HT1080 (cell line): Measurements from ENCODE around the gene ADAMTS18. TPM values are rescaled to one million over a fixed set of nuclear protein-coding genes. Genes with fewer than 3 reads are reported as not detected.
A peak's percentile ranks its signal among the peaks of the same experiment; 100 is the strongest.
"Not testable (repeated sequence)": the region's sequence is repeated elsewhere in the genome, so short reads cannot be mapped to it uniquely, and the experiment has no call there.

Experiments
- DNase-seq: peaks from one replicate; pipeline ENCODE4 v3.0.0-alpha.2; 2015; ENCODE audit warnings: low read depth
- total RNA-seq: library from RNA; depleted of rRNA; stranded (reverse); fragments of >200 nt; shearing (Covaris generic); gene quantifications from 2 replicates; pipeline ENCODE4 v1.2.3, GENCODE V29; 2014

The ADAMTS18 gene
- total RNA-seq, 1 experiment from 2014 or later, result 0.14 TPM

GRCh38 chr16:77290451-77291115 lies 144.3 kb downstream of the ADAMTS18 start:
- DNase-seq, result no peak

GRCh38 chr16:77289331-77289809 lies 145.5 kb downstream of the ADAMTS18 start:
- DNase-seq, result peak; percentile 91

GRCh38 chr16:77288222-77288621 lies 146.6 kb downstream of the ADAMTS18 start:
- peak; percentile 94 for DNase-seq

DNA sequence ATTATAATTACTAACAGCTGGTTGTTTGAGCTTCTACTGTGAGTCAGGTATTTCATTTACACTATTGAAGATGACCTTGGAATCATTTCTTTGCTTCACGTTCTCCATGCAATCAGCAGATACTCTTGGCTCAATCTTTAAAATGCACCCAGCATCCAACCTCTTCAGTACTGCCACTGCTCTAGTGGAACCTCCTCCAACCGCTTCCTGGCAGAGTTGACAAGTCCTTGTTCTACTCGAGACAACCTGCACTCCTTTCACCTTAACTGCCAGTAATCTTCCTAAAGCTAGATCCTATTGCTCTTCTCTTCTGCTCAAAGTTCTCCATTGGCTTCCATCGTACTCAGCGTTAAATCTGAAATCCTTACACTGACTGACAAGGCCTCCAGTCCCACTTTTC lies 149.2 kb downstream of the ADAMTS18 start:
- DNase-seq, result no peak

DNA sequence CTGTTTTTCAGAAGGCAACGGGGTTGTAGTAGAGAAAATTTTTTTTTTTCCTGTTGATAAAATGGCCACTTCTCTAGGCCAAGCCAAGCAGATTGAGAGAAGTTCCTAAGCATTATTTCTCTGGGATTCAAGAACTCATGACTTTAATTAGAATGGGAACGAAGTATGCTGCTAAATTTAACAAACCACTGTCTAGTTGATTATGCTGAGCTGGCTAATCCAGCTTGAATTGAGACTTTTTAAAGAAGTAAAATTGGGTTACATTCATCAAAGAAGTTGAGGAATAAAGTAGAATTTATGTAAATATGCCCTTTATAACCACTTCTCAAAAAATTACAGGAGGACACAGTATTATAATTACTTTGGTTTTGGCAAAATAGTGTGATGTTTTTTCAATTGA lies 152.5 kb downstream of the ADAMTS18 start:
- DNase-seq, result no peak

GRCh38 chr16:77279316-77279715 lies 155.5 kb downstream of the ADAMTS18 start:
- DNase-seq, result not testable (repeated sequence)

GRCh38 chr16:77277571-77277970 lies 157.3 kb downstream of the ADAMTS18 start:
- DNase-seq, result peak; percentile 30

DNA sequence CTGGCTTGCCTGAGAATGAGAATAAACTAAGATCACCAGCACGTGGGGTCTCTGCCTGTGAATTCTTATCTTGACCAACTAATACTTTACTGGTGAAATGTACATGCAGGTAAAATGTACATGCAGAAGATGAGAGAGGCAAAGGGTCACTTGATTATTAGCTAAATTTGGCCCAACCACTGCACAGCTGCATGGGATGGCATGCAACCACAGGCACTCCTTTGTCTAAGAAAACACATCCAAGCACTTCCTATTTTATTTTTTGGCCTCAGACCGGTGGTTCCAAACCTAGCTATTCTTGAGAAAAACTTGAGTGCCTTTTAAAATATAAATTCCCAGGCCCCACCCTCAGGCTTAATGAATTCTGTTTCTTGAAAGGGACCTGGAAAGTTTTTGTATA lies 157.7 kb downstream of the ADAMTS18 start:
- no peak for DNase-seq

DNA sequence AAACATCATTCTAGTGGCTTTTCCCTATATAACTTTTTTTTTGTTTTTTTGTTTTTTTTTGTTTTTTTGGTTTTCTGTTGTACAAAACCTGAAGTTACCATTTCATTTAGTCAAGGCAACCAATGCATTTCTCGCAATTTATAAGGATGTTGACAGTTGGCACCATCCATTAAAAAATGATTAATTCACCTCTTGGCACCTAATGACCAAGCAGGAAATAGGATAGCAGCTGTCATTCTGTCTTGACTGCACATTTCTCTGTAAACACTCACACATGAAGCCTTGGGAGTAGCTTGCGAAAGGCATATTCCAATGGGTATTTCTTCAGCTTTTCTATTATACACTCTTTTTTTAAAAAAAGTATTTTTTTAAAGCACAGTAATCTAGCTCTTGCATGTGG lies 158.2 kb downstream of the ADAMTS18 start:
- no peak for DNase-seq

- DNase-seq, result not testable (repeated sequence)
Measured at GRCh38 chr16:77275303-77275702, 159.5 kb downstream of the ADAMTS18 start.

GRCh38 chr16:77273815-77274214 lies 161.0 kb downstream of the ADAMTS18 start:
- peak; percentile 72 for DNase-seq

DNA sequence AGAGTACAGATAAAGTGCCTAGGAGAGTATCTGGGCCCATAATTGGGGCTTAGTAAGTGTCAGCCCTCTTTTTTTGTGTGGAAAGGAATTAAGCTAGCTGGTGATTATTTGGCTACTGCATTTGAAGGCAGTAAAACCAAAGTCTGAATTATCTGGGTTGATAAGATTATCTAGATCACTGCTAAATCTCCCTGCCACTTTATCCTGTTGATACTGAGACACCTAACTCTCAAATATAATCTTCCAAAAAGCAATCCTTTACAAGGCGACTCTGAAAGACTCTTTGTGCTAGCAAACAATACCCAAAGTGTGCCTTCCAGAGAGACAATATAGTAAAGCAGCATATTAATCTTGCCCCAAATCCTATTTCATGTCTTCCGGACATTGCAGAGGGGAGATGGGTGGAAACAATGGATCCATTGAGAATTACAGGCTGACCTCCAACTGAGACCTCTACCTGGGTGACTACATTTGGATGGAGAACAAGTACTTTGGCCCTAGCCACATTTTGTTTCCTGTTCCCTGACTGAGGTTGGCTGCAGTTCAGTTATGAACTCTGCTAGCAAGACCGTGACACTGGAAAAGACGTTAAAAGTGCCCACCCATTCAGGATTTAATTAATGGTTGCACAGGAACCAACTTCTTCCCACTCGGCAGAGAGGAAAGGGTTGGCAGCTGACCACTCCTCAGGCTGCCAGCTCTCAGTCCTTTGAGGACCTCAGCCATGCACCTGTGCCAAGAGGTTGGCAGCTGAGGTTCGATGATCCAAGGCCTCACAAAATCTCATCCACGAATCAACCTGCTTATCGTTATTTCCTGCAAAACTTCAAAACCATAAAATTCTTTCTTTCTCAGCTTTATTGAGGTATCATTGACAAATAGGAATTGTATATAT lies 163.1 kb downstream of the ADAMTS18 start:
- DNase-seq, result peak; percentile 8

- not testable (repeated sequence) for DNase-seq
Measured at GRCh38 chr16:77266185-77266584, 168.6 kb downstream of the ADAMTS18 start.

DNA sequence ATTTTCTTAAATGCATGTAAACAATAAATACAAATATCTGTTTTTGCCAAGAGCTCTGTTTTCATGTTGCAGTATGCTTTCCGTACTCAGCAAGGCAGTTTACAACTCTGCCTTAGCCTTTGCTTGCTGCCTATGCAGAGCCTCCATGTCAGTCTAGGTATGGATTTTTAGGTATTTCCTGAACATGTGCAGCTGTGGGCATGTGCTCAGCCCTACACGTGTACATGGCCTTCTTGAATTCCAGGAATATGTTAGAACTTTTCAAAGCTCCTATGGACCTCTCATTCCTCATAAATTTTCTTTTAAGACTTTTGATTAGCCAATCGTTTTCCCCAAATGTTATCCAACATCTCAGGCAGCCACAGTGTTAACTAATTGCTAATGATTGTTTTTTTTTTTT lies 171.9 kb downstream of the ADAMTS18 start:
- DNase-seq, result no peak

DNA sequence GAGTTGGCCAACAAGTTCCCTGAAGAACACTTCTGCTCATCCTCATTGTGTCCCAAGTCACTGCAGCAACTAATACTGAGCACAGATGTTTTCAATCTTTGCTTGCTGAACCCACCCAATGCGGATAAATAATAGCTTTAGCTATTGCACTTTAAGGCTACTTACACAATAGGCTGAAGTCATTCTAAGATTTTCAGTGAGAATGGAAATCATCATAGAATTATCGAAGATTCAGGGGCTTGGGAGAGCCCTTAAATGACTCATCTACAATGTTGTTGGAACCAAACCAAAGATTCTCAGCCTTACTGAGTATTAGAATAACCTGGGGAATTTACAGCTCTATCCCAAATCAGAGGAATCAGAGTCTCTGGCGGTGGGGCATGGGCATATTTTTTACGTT lies 184.4 kb downstream of the ADAMTS18 start:
- DNase-seq, result peak; percentile 13

DNA sequence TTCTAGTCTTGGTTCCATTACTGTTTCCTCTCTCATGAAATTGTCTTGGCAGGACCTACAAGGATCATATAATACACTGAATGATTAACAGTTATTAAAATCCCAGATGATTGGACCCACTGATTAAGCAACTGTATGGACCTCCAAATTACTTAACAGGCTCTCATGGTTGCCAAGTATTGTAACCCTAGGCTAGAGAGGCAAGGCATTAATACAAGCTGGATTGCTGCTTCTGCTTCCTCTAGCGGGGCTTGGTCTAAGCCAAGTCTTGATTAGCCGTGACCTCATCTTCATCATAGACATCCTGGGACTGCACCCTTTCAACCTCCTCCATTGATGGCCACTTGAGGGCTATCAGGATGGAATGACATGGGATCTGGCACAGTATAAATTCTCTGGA lies 188.7 kb downstream of the ADAMTS18 start:
- DNase-seq, result no peak

GRCh38 chr16:77242471-77242870 lies 192.4 kb downstream of the ADAMTS18 start:
- not testable (repeated sequence) for DNase-seq

- no peak for DNase-seq
Measured at GRCh38 chr16:77238593-77238992, 196.2 kb downstream of the ADAMTS18 start.

DNA sequence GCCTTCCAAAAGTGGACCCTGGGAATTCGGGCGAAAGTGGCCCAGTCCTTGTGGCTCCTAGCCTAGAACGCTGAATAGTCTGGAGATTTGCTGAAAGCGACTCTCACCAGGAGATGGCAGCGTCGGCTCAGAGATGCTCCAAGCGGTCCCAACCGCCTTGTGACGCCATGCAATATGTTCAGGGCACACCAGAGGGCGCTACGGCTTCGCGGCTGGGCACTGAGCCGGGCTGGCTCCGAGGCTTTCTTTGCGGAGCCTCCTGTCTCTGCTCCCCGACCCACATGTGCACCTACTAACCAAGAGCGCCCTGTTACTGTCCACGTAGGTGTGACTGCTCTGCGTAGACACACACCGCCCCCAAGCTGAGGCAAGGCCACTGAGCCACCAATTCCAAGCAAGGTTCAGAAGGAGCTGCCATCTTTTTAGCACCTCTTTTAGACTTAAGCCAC lies 198.7 kb downstream of the ADAMTS18 start:
- peak; percentile 82 for DNase-seq

- DNase-seq, result no peak
Measured at GRCh38 chr16:77234611-77235010, 200.2 kb downstream of the ADAMTS18 start.

DNA sequence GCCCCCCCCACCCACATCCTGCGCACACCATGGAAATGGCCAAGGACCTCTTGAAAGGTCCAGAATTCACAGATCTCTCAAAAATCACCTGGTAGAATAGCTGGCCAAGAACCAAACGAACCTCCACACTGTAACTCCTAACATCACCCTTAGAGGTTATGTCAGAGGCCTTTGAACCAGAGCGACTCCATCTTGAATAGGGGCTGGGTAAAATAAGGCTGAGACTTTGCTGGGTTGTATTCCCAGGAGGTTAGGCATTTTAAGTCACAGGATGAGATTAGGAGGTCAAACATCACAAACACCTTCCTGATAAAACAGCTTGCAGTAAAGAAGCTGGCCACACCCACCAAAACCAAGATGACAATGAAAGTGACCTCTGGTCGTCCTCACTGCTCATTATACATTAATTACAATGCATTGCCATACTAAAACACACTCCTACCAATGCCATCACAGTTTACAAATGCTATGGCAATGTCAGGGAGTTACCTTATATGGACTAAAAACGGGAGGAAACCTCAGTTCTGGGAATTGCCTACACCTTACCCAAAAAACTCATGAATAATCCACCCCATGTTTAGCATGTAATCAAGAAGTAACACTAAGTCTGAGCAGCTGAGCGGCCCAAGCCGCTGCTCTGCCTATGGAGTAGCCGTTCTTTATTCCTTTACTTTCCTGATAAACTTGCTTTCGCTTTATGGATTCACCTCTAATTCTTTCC lies 200.9 kb downstream of the ADAMTS18 start:
- DNase-seq, result no peak
